A549 treated with dexamethasone at 1 μM for 4 hours (cell line): ENCODE measurements around the gene PICALM. TPM values are rescaled to one million over a fixed set of nuclear protein-coding genes. Genes with fewer than 3 reads are reported as not detected.

Source experiments
- total RNA-seq: library from RNA; stranded (reverse); fragments of 200-300 nt; extraction: Qiagen RNA extraction; gene quantifications from 5 replicates; pipeline ENCODE4 v1.2.3, GENCODE V29; 2022

The PICALM gene, protein sequence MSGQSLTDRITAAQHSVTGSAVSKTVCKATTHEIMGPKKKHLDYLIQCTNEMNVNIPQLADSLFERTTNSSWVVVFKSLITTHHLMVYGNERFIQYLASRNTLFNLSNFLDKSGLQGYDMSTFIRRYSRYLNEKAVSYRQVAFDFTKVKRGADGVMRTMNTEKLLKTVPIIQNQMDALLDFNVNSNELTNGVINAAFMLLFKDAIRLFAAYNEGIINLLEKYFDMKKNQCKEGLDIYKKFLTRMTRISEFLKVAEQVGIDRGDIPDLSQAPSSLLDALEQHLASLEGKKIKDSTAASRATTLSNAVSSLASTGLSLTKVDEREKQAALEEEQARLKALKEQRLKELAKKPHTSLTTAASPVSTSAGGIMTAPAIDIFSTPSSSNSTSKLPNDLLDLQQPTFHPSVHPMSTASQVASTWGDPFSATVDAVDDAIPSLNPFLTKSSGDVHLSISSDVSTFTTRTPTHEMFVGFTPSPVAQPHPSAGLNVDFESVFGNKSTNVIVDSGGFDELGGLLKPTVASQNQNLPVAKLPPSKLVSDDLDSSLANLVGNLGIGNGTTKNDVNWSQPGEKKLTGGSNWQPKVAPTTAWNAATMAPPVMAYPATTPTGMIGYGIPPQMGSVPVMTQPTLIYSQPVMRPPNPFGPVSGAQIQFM
- total RNA-seq, result 75.5 to 91.5 TPM (median 83.5 TPM) in 5 replicates

GRCh38 chr11:86068951-86069407 lies at the start of gene PICALM:
Gene PICALM, minus strand, starts transcription at chr11:86069084. Its CDS starts 304 bp downstream, at chr11:86068780.

Other genes starting within 250 kb of the PICALM start
- gene CCDC83, start 213.7 kb downstream of the PICALM start, total RNA-seq, result not detected in 5 replicates
- gene EED, start 175.7 kb upstream of the PICALM start, total RNA-seq, result 21.6 to 26.2 TPM (median 23.0 TPM) in 5 replicates
- 34.1 to 37.0 TPM (median 35.3 TPM) in 5 replicates for gene HIKESHI, start 233.2 kb upstream of the PICALM start, total RNA-seq